H9 (cell line): ENCODE data around the gene DBNL. TPM values are rescaled to one million over a fixed set of nuclear protein-coding genes. Genes with fewer than 3 reads are reported as not detected.
"Not testable (repeated sequence)": the region's sequence is repeated elsewhere in the genome, so short reads cannot be mapped to it uniquely, and the experiment has no call there.

Experiments
- DNase-seq: peaks from one replicate; pipeline ENCODE4 v3.0.0-alpha.2; 2017
- H2AFZ ChIP-seq: one replicate; pipeline ENCODE4 v1.6.1; 2013; ENCODE audit warnings: mild to moderate bottlenecking, low read length, control low read depth, moderate library complexity
- H2AK5ac ChIP-seq: 2 replicates; pipeline ENCODE4 v1.6.1; 2013; ENCODE audit warnings: low read length, control low read depth, mixed read lengths; ENCODE audit not compliant: insufficient read length
- H2BK120ac ChIP-seq: one replicate; pipeline ENCODE4 v1.6.1; 2013; ENCODE audit warnings: low read depth, mild to moderate bottlenecking, low read length, control low read depth, inconsistent platforms; ENCODE audit not compliant: poor library complexity, severe bottlenecking
- H2BK12ac ChIP-seq: 2 replicates; pipeline ENCODE4 v1.6.1; 2013; ENCODE audit warnings: low read length, control low read depth, mixed read lengths, low read depth; ENCODE audit not compliant: insufficient read length
- H2BK15ac ChIP-seq: 2 replicates; pipeline ENCODE4 v1.6.1; 2013; ENCODE audit warnings: low read depth, low read length, control low read depth
- H2BK20ac ChIP-seq: one replicate; pipeline ENCODE4 v1.6.1; 2013; ENCODE audit warnings: low read depth, mild to moderate bottlenecking, low read length, control low read depth, inconsistent platforms; ENCODE audit not compliant: poor library complexity, severe bottlenecking
- H2BK5ac ChIP-seq: 2 replicates; pipeline ENCODE4 v1.6.1; 2013; ENCODE audit warnings: low read length, control low read depth, mixed read lengths; ENCODE audit not compliant: insufficient read length
- H3K14ac ChIP-seq: 2 replicates; pipeline ENCODE4 v1.6.1; 2013; ENCODE audit warnings: low read length, control low read depth; ENCODE audit not compliant: insufficient read depth
- H3K18ac ChIP-seq: 2 replicates; pipeline ENCODE4 v1.6.1; 2013; ENCODE audit warnings: low read depth, mild to moderate bottlenecking, mixed read lengths, low read length, control low read depth; ENCODE audit not compliant: insufficient read length
- H3K23ac ChIP-seq: 2 replicates; pipeline ENCODE4 v1.6.1; 2013; ENCODE audit warnings: low read length, control low read depth, mixed read lengths, low read depth; ENCODE audit not compliant: insufficient read length
- H3K23me2 ChIP-seq: 2 replicates; pipeline ENCODE4 v1.6.1; 2013; ENCODE audit warnings: low read depth, mild to moderate bottlenecking, mixed read lengths, low read length, control low read depth; ENCODE audit not compliant: insufficient read length, poor library complexity, severe bottlenecking
- H3K27ac ChIP-seq: 2 replicates; pipeline ENCODE4 v1.5.1; 2013; ENCODE audit warnings: low read length, control low read depth, mixed read lengths, low read depth; ENCODE audit not compliant: insufficient read length
- H3K27me3 ChIP-seq: 2 replicates; pipeline ENCODE4 v1.6.1; 2013; ENCODE audit warnings: low read length, control low read depth, inconsistent platforms; ENCODE audit not compliant: insufficient read depth
- H3K4ac ChIP-seq: 2 replicates; pipeline ENCODE4 v1.6.1; 2013; ENCODE audit warnings: low read depth, mild to moderate bottlenecking, control low read depth, inconsistent platforms, low read length, moderate library complexity
- H3K4me1 ChIP-seq: 2 replicates; pipeline ENCODE4 v1.6.1; 2013; ENCODE audit warnings: low read length, control low read depth, inconsistent platforms; ENCODE audit not compliant: insufficient read depth
- H3K4me2 ChIP-seq: 2 replicates; pipeline ENCODE4 v1.6.1; 2013; ENCODE audit warnings: low read length, control low read depth, mixed read lengths; ENCODE audit not compliant: insufficient read length, insufficient read depth
- H3K56ac ChIP-seq: 2 replicates; pipeline ENCODE4 v1.6.1; 2013; ENCODE audit warnings: low read depth, mild to moderate bottlenecking, mixed read lengths, low read length, control low read depth; ENCODE audit not compliant: insufficient read length
- H3K79me1 ChIP-seq: 2 replicates; pipeline ENCODE4 v1.6.1; 2013; ENCODE audit warnings: low read depth, mild to moderate bottlenecking, moderate library complexity, low read length, control low read depth, inconsistent platforms; ENCODE audit not compliant: insufficient read depth, poor library complexity, severe bottlenecking
- H3K79me2 ChIP-seq: 2 replicates; pipeline ENCODE4 v1.6.1; 2013; ENCODE audit warnings: low read length, control low read depth, inconsistent platforms; ENCODE audit not compliant: insufficient read depth
- H3K9ac ChIP-seq: 2 replicates; pipeline ENCODE4 v1.6.1; 2013; ENCODE audit warnings: low read length, control low read depth, mixed read lengths; ENCODE audit not compliant: insufficient read length; ENCODE audit errors: extremely low read depth
- H3K9me3 ChIP-seq: one replicate; pipeline ENCODE4 v1.6.1; 2013; ENCODE audit warnings: low read depth, low read length, inconsistent platforms; ENCODE audit not compliant: control insufficient read depth
- H3T11ph ChIP-seq: one replicate; pipeline ENCODE4 v1.6.1; 2013; ENCODE audit warnings: mild to moderate bottlenecking, low read length, control low read depth, inconsistent platforms
- H4K20me1 ChIP-seq: one replicate; pipeline ENCODE4 v1.6.1; 2013; ENCODE audit not compliant: control insufficient read depth, insufficient read length, insufficient read depth
- H4K5ac ChIP-seq: 2 replicates; pipeline ENCODE4 v1.6.1; 2013; ENCODE audit warnings: low read depth, mild to moderate bottlenecking, mixed read lengths, low read length, control low read depth; ENCODE audit not compliant: insufficient read length
- H4K8ac ChIP-seq: replicated peaks from 2 replicates; pipeline ENCODE4 v1.6.1; 2013; ENCODE audit warnings: low read length, control low read depth, mixed read lengths, low read depth; ENCODE audit not compliant: insufficient read length
- H4K91ac ChIP-seq: 2 replicates; pipeline ENCODE4 v1.6.1; 2013; ENCODE audit warnings: low read depth, mild to moderate bottlenecking, moderate library complexity, mixed read lengths, low read length, control low read depth; ENCODE audit not compliant: insufficient read length
- H3K27ac Mint-ChIP-seq, 3 experiments: 2 replicates in 2 of 3; 3 replicates in 1 of 3; pipeline ENCODE4 v1.8.0; 2020 to 2021; ENCODE audit warnings: mixed read lengths in 3 of 3, mild to moderate bottlenecking in 1 of 3, moderate library complexity in 1 of 3
- H3K27me3 Mint-ChIP-seq: 2 replicates; pipeline ENCODE4 v1.8.0; 2021; ENCODE audit warnings: low read depth, mild to moderate bottlenecking, moderate library complexity, mixed read lengths
- H3K36me3 Mint-ChIP-seq, 3 experiments: 2 replicates in 2 of 3; 3 replicates in 1 of 3; pipeline ENCODE4 v1.8.0; 2020 to 2021; ENCODE audit warnings: low read depth in 3 of 3, mixed read lengths in 3 of 3; ENCODE audit not compliant: insufficient read depth in 1 of 3
- H3K4me1 Mint-ChIP-seq, 2 experiments: 2 replicates each; pipeline ENCODE4 v1.8.0; 2020; ENCODE audit warnings: mixed read lengths in 2 of 2
- H3K4me3 Mint-ChIP-seq, 2 experiments: 2 replicates in 1 of 2; 3 replicates in 1 of 2; pipeline ENCODE4 v1.8.0; 2020 to 2021; ENCODE audit warnings: mild to moderate bottlenecking in 2 of 2, mixed read lengths in 2 of 2, moderate library complexity in 1 of 2
- H3K9me3 Mint-ChIP-seq, 2 experiments: 2 replicates in 1 of 2; 3 replicates in 1 of 2; pipeline ENCODE4 v1.8.0; 2020; ENCODE audit warnings: mild to moderate bottlenecking in 2 of 2, mixed read lengths in 2 of 2, moderate library complexity in 1 of 2
- WGBS: extraction: QIAGEN DNeasy Blood & Tissue Kit; methylation state at CpG from one replicate; pipeline ENCODE4 v1.1.7; 2013; ENCODE audit warnings: missing lambda C conversion rate, low lambda C conversion rate, mixed read lengths; ENCODE audit not compliant: insufficient read length; ENCODE audit errors: extremely low coverage; 5-methylcytosine and 5-hydroxymethylcytosine counted together
- total RNA-seq: library from RNA; stranded (reverse); gene quantifications from 2 replicates; pipeline ENCODE4 v1.2.1, GENCODE V29; 2021

Gene DBNL
- total RNA-seq, 1 experiment from 2014 or later, result 51.3 TPM

DNA sequence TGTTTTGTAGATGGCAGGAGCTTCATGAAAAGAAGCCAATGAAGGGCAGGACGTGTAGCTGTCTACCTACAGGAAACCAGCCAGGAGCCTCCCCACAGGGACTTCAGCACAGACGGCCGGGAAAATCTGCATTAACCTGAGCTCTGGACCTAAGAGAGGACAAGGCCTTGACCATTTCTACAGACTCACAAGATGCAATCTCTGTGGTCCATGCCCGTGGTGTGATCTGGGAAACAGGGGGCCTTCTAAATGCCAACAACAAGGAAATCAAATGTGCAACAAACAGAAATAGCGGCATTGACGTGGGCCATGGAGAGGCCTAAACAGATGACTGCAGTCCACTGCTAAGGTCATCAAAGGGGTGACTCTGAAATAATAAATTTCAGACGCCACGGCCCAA lies 32.4 kb upstream of the DBNL start:
- H3K4me2 ChIP-seq, H3K27ac Mint-ChIP-seq, H3K4me1 ChIP-seq, H3T11ph ChIP-seq, H3K27me3 ChIP-seq, H2BK5ac ChIP-seq, H3K4ac ChIP-seq, H3K27me3 Mint-ChIP-seq, H2BK120ac ChIP-seq, H3K4me1 Mint-ChIP-seq, H2AK5ac ChIP-seq, H3K23me2 ChIP-seq, H4K8ac ChIP-seq, H3K9me3 Mint-ChIP-seq, H3K23ac ChIP-seq, H3K18ac ChIP-seq, H3K27ac ChIP-seq, H4K20me1 ChIP-seq, H3K9me3 ChIP-seq, H3K79me1 ChIP-seq, H3K4me3 Mint-ChIP-seq, H2BK12ac ChIP-seq, H2BK20ac ChIP-seq, H3K79me2 ChIP-seq, H4K91ac ChIP-seq, H2AFZ ChIP-seq, H3K56ac ChIP-seq, H2BK15ac ChIP-seq, DNase-seq, H4K5ac ChIP-seq, H3K14ac ChIP-seq, H3K9ac ChIP-seq: not testable (repeated sequence)
- peaks cover 3 to 15% (median 6%) of the 10 kb centered on the region in 3 experiments; a peak in 6 of 7 replicates for H3K36me3 Mint-ChIP-seq
- WGBS, result no CpG with 5 or more reads among the region's 8 CpGs

DNA sequence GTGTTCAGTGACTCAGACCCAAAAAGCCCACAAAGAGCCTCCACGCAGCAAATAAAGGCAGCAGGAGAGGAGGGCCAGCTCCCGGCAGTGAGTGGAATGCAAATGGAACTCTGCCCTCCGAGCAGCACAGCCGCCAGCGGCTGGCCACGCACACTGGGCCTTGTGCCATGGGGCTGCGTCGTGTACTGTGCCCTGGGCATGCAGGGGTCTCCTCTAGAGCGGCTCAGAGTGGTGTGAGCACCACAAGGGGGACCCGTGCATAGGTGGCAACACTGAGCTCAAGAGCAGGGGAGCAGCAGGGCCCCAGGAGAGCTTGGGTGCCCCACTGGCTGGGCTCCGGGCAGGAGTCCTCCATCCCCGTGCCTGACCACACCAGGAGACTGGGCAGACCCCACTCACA lies 29.4 kb upstream of the DBNL start:
- not testable (repeated sequence) for H3K9ac ChIP-seq, H3K18ac ChIP-seq, H2BK12ac ChIP-seq, H3K79me1 ChIP-seq, H3K27me3 Mint-ChIP-seq, DNase-seq, H4K8ac ChIP-seq, H3K4me1 Mint-ChIP-seq, H2AK5ac ChIP-seq, H3K4me3 Mint-ChIP-seq, H3K27me3 ChIP-seq, H2BK120ac ChIP-seq, H3K14ac ChIP-seq, H2BK15ac ChIP-seq, H2BK5ac ChIP-seq, H3K4me2 ChIP-seq, H3K4me1 ChIP-seq, H4K91ac ChIP-seq, H3T11ph ChIP-seq, H3K9me3 Mint-ChIP-seq, H4K20me1 ChIP-seq, H3K27ac Mint-ChIP-seq, H3K9me3 ChIP-seq, H3K56ac ChIP-seq, H3K23me2 ChIP-seq, H3K36me3 Mint-ChIP-seq, H4K5ac ChIP-seq, H2AFZ ChIP-seq, H3K23ac ChIP-seq, H3K27ac ChIP-seq, H3K79me2 ChIP-seq, H2BK20ac ChIP-seq, H3K4ac ChIP-seq
- WGBS, result no CpG with 5 or more reads among the region's 12 CpGs
